ENCODE measurements around the gene ZC3H18.
"Not testable (repeated sequence)": the region's sequence is repeated elsewhere in the genome, so short reads cannot be mapped to it uniquely, and the experiment has no call there.

Gene ZC3H18

GRCh38 chr16:88667461-88667860 lies 97.3 kb downstream of the ZC3H18 start:
- no peak overlapping the region for H3K4me2 ChIP-seq (ENCODE audit: low read length)
- H3K4me1 ChIP-seq, result peaks cover 4% of the 10 kb centered on the region
- no peaks in the 10 kb centered on the region for H3K9me3 ChIP-seq (ENCODE audit: control insufficient read depth, low read length)
- no peak overlapping the region for H2AFZ ChIP-seq
- no peaks in the 10 kb centered on the region for H3K79me2 ChIP-seq
- no peak overlapping the region for H3K9ac ChIP-seq
- H3K36me3 ChIP-seq (ENCODE audit: control insufficient read depth, insufficient read depth, low read length), result no peaks in the 10 kb centered on the region
- no peak overlapping the region for H3K27ac ChIP-seq
- H3K4me3 ChIP-seq (ENCODE audit: low read depth, low read length), result no peak overlapping the region
- TF ChIP-seq CTCF (IDR thresholded peaks at IDR 0.05), result no peak
- H3K27me3 ChIP-seq (ENCODE audit: control insufficient read depth, insufficient read depth, low read length), result no peaks in the 10 kb centered on the region

- H3K27ac ChIP-seq; H3K4me3 ChIP-seq (ENCODE audit: low read depth, low read length); H3K4me2 ChIP-seq (ENCODE audit: low read length); H3K79me2 ChIP-seq; H3K9ac ChIP-seq; H3K27me3 ChIP-seq (ENCODE audit: control insufficient read depth, insufficient read depth, low read length); H3K4me1 ChIP-seq; H2AFZ ChIP-seq; H3K9me3 ChIP-seq (ENCODE audit: control insufficient read depth, low read length); H3K36me3 ChIP-seq (ENCODE audit: control insufficient read depth, insufficient read depth, low read length): not testable (repeated sequence)
These were observed 99.3 kb downstream of the ZC3H18 start for GRCh38 chr16:88669493-88669892.

GRCh38 chr16:88669980-88670379 lies 99.8 kb downstream of the ZC3H18 start:
- Histone ChIP-seq H3K79me2 (no peaks in the 10 kb centered on the region), H2AFZ (no peak overlapping the region), H3K9ac (no peak overlapping the region), H3K36me3 (ENCODE audit: control insufficient read depth, insufficient read depth, low read length) (no peaks in the 10 kb centered on the region), H3K4me2 (ENCODE audit: low read length) (no peak overlapping the region), H3K9me3 (ENCODE audit: control insufficient read depth, low read length) (no peaks in the 10 kb centered on the region), H3K27me3 (ENCODE audit: control insufficient read depth, insufficient read depth, low read length) (no peaks in the 10 kb centered on the region), H3K4me1 (no peaks in the 10 kb centered on the region), H3K4me3 (ENCODE audit: low read depth, low read length) (no peak overlapping the region), H3K27ac (no peak overlapping the region)
- TF ChIP-seq CTCF (IDR thresholded peaks at IDR 0.05), result no peak

GRCh38 chr16:88671806-88672205 lies 101.6 kb downstream of the ZC3H18 start:
- Histone ChIP-seq H3K27ac (no peak overlapping the region), H3K4me3 (ENCODE audit: low read depth, low read length) (no peak overlapping the region), H3K79me2 (no peaks in the 10 kb centered on the region), H3K27me3 (ENCODE audit: control insufficient read depth, insufficient read depth, low read length) (no peaks in the 10 kb centered on the region), H3K4me1 (no peaks in the 10 kb centered on the region), H3K4me2 (ENCODE audit: low read length) (no peak overlapping the region), H2AFZ (no peak overlapping the region), H3K9me3 (ENCODE audit: control insufficient read depth, low read length) (no peaks in the 10 kb centered on the region), H3K9ac (no peak overlapping the region), H3K36me3 (ENCODE audit: control insufficient read depth, insufficient read depth, low read length) (no peaks in the 10 kb centered on the region)
- no peak for TF ChIP-seq CTCF (IDR thresholded peaks at IDR 0.05)

- Histone ChIP-seq H3K27me3 (ENCODE audit: control insufficient read depth, insufficient read depth, low read length) (no peaks in the 10 kb centered on the region), H3K4me1 (no peaks in the 10 kb centered on the region), H3K9me3 (ENCODE audit: control insufficient read depth, low read length) (no peaks in the 10 kb centered on the region), H3K36me3 (ENCODE audit: control insufficient read depth, insufficient read depth, low read length) (no peaks in the 10 kb centered on the region), H3K79me2 (no peaks in the 10 kb centered on the region), H3K4me2 (ENCODE audit: low read length) (no peak overlapping the region), H2AFZ (no peak overlapping the region), H3K4me3 (ENCODE audit: low read depth, low read length) (no peak overlapping the region), H3K9ac (no peak overlapping the region), H3K27ac (no peak overlapping the region)
- no peak for TF ChIP-seq CTCF (IDR thresholded peaks at IDR 0.05)
These were observed 102.6 kb downstream of the ZC3H18 start for GRCh38 chr16:88672776-88673175.
